ENCODE results near the gene GRID1.

DNA sequence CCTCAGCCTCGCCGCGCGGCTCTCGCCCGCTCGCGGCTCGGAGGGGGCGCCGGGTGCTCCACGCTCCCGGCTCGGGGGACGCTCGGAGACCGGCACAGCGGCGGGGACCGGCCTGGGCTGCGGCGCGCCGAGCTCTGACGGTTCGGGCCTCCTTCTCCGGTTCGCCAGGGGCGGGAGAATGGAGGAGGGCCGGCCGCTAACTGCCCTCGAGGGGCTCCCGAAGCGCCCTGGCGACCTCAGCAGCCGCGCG lies 232 bp upstream of the GRID1 start:
- TF ChIP-seq, protein P1, sequence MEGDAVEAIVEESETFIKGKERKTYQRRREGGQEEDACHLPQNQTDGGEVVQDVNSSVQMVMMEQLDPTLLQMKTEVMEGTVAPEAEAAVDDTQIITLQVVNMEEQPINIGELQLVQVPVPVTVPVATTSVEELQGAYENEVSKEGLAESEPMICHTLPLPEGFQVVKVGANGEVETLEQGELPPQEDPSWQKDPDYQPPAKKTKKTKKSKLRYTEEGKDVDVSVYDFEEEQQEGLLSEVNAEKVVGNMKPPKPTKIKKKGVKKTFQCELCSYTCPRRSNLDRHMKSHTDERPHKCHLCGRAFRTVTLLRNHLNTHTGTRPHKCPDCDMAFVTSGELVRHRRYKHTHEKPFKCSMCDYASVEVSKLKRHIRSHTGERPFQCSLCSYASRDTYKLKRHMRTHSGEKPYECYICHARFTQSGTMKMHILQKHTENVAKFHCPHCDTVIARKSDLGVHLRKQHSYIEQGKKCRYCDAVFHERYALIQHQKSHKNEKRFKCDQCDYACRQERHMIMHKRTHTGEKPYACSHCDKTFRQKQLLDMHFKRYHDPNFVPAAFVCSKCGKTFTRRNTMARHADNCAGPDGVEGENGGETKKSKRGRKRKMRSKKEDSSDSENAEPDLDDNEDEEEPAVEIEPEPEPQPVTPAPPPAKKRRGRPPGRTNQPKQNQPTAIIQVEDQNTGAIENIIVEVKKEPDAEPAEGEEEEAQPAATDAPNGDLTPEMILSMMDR (IDR thresholded peaks at IDR 0.05) = no peak
- no peak for TF ChIP-seq POLR2AphosphoS5 (IDR thresholded peaks at IDR 0.05)
